Measurements from ENCODE around the gene PPP1R1B.

GRCh38 chr17:39679521-39680192 lies 52.9 kb downstream of the PPP1R1B start:
- no peak for TF ChIP-seq CTCF (conservative IDR thresholded peaks at IDR 0.05; ENCODE audit: low read depth, low read length)
- no peak for TF ChIP-seq CEBPB (IDR thresholded peaks at IDR 0.05; ENCODE audit: low read depth, low read length)
- TF ChIP-seq POLR2A (IDR thresholded peaks at IDR 0.05; ENCODE audit: low read depth, low read length) = no peak
- TF ChIP-seq USF2 (IDR thresholded peaks at IDR 0.05; ENCODE audit: low read depth, low read length) = no peak
- no peak for TF ChIP-seq FOS (IDR thresholded peaks at IDR 0.05; ENCODE audit: low read depth, low read length)
- no peak for TF ChIP-seq ELK1 (IDR thresholded peaks at IDR 0.05; ENCODE audit: borderline replicate concordance, low read depth, low read length)
- TF ChIP-seq MAFK (IDR thresholded peaks at IDR 0.05; ENCODE audit: low read depth, low read length) = no peak
- TF ChIP-seq MAZ (IDR thresholded peaks at IDR 0.05; ENCODE audit: borderline replicate concordance, low read depth, low read length) = no peak
- TF ChIP-seq RAD21 (IDR thresholded peaks at IDR 0.05; ENCODE audit: low read length) = no peak
- no peak for TF ChIP-seq RFX5 (IDR thresholded peaks at IDR 0.05; ENCODE audit: low read depth, low read length)
